ENCODE data around the gene ANKLE1.
"Not testable (repeated sequence)": the region's sequence is repeated elsewhere in the genome, so short reads cannot be mapped to it uniquely, and the experiment has no call there.

ANKLE1 gene

GRCh38 chr19:17246681-17247425 lies 34.8 kb upstream of the ANKLE1 start:
- DNase-seq (ENCODE audit: low read depth in 3 of 3), result no peak

GRCh38 chr19:17248011-17248776 lies 33.5 kb upstream of the ANKLE1 start:
- DNase-seq (ENCODE audit: low read depth in 3 of 3), result no peak

- DNase-seq (ENCODE audit: low read depth in 3 of 3), result no peak
These were observed 31.7 kb upstream of the ANKLE1 start for GRCh38 chr19:17249887-17250548.

- no peak for DNase-seq (ENCODE audit: low read depth in 3 of 3)
These were observed 27.1 kb upstream of the ANKLE1 start for GRCh38 chr19:17254636-17255035.

DNA sequence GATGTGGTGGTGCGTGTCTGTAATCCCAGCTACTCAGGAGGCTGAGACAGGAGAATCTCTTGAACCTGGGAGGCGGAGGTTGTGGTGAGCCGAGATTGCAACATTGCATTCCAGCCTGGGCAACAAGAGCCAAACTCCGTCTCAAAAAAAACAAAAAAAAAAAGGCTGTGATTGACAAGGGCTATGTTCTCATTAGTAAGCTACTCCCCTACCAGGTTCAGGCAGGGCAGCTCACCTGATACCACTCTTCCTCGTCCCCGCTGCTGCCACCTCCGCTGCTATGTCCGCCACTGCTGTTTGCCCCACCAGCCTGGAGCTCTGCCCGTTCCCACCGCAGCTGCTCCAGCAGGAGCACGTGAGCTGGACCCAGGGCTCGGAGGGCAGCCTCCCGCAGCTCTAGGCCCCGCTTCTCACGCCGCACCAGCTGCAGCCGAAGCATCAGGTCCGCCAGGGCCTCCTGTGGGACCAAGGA lies 26.5 kb upstream of the ANKLE1 start:
- DNase-seq (ENCODE audit: low read depth in 3 of 3), result no peak

GRCh38 chr19:17256130-17256529 lies 25.6 kb upstream of the ANKLE1 start:
- DNase-seq (ENCODE audit: low read depth in 3 of 3), result no peak

DNA sequence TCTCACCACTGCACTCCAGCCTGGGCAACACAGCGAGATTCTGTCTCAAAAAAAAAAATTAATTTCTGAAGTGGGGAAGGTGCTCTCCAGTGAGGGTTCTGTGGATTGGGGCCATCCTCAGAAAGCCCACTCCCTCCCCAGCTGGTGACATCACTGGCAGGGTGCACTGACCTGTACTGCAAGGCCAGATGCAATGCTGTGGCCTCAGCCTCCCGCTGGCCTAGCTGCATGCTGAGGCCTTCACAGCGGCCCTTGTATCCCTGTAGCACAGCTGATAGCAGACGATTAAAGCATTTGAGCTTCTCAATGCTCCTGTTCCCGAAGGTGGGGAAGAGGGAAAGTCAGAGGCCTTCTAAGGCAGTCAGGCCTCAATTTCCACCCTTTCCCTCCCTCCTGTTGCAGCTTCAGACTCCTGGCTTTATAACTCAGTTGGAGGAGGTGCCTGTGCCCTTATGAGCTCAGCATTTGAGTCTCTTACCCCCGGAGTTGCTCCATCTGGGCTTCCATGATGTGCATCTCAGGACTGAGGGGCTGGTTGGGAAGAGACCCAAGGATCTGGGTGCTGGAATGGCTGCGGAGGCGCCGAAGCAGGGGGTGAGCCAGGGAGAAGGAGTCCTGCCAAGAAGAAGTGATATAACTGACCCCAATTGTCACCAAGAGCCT lies 22.5 kb upstream of the ANKLE1 start:
- DNase-seq (ENCODE audit: low read depth in 3 of 3), result no peak

DNA sequence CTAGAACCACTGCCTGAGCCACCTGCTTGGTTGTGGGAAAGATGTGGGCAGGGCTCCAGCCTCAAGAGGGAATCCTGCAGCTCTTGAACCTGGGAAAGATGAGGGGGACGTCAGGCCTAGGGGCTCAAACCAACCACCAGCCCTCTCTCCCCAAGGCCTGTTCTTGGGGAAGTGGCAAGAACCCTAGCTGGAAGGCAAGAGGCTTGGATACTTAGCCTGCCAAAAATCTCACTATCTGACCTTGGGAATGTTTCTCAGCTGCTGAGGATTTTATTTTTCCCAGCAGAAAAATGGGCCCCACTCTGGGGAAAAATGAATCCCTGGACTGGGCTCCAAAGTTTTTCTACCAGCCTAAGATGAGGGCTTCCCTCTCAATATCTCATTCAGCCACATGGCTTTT lies 21.8 kb upstream of the ANKLE1 start:
- no peak for DNase-seq (ENCODE audit: low read depth in 3 of 3)

DNA sequence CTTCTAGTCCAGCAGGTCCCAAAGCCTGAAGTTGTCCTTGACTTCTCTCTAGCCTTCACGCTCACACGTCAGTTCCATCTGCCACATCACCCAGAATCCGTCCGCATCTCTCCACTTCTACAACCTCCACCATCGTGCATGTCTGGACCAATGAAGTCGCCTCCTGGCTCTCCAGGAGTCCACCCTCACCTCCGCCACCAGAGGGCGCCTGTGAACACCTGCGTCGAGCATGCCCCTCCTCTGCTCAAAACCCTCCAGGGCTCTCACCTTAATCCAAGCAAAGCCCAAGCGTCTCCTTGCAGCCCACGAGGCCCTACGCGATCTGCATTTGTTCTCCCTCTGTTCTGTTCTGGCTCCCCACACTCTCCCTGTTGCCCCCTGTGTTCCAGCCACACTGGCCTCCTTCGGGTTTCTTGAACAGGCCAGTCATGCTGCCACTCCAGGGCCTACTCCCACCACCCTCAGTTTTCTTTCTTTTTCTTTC lies 20.8 kb upstream of the ANKLE1 start:
- peak; percentile 83 to 90 (median 88) for DNase-seq (ENCODE audit: low read depth in 3 of 3)

DNA sequence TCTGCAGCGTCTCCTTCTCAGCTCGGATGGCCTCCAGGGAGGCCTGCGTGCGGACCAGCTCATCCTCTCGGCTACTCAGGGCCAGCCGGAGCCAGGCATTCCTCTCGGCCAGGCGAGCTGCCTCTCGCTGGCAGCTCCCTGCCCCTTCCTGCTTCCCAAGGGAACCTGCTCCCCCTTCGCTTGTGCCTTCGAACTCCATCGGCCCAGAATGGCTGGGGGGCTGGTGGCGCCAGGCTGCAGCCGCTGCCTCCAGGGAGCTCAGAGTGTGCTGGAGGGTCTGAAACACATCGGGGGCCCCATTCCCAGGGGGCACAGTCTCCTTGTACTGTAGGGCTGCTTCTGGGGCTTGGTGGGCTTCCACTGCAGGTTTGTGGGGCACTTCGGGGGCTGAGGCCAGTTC lies 19.1 kb upstream of the ANKLE1 start:
- no peak for DNase-seq (ENCODE audit: low read depth in 3 of 3)

DNA sequence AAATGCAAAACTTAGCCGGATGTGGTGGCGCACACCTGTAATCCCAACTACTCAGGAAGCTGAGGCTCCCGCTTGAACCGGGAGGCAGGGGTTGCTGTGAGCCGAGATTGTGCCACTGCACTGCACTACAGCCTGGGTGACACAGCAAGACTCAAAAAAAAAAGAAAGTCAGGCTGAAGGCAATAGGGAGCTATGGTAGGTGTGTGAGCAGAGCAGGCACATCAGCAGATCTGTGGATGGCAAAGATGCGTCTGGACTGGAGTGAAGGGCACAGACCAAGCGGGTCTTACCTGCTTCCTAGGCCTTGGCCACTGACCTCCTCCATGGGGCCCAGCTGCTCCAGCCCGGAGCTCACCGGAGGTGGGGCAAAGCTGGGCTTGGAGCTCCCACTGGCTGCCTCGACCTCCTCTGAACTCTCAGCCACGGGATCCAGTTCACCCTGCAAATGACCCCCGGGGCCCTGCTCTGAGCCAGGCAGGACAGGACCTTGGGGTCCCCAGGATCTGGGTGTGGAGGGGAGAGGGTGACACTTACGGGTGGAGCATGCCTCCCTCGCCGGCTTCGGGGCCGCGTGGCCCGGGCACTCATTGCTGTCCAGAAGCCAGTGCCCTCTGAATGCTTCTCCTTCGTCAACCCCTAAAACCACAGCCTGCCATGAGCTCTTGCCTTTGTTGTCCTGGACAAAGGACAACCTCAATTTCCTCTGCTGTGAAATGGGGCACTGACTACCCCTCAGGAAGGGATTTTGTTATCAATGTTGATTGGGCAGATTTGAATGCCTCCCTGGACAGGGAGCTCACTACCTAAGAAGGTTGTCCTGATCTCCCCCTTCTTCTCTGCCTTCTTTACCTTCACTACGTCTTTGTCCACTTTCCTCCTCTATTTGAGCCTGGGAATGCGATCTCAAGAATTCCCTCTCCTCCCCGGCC lies 17.7 kb upstream of the ANKLE1 start:
- no peak for DNase-seq (ENCODE audit: low read depth in 3 of 3)

- DNase-seq (ENCODE audit: low read depth in 3 of 3), result no peak
These were observed 17.1 kb upstream of the ANKLE1 start, which contains the start of gene USHBP1 for GRCh38 chr19:17264641-17264979. USHBP1 (minus strand) TSS chr19:17264745; CDS start chr19:17264299, 446 bp downstream.

DNA sequence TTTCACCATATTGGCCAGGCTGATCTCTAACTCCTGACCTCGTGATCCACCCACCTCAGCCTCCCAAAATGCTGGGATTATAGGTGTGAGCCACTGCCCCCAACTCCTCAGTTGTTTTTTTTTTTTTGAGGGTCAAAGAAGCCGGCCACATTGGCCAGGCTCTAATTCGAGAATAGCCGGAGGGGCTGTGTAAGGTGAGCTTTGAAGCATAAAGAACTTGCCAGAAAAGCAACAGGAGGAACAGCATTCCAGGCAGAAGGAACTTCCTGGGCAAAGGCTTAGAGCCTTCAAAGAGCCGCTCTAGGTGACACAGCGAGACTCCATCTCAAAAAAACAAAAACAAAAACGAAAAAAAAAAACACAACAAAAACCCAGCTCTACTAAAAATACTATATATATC lies 15.7 kb upstream of the ANKLE1 start:
- DNase-seq (ENCODE audit: low read depth in 3 of 3), result no peak

- no peak for DNase-seq (ENCODE audit: low read depth in 3 of 3)
These were observed 15.1 kb upstream of the ANKLE1 start for GRCh38 chr19:17266589-17266974.

GRCh38 chr19:17266975-17267788 lies 14.5 kb upstream of the ANKLE1 start, which contains the start of gene BABAM1:
BABAM1 (plus strand) TSS chr19:17267443; CDS start chr19:17268807, 1,364 bp downstream.
- DNase-seq (ENCODE audit: low read depth in 3 of 3), result peak; percentile 92 to 93 (median 93)

DNA sequence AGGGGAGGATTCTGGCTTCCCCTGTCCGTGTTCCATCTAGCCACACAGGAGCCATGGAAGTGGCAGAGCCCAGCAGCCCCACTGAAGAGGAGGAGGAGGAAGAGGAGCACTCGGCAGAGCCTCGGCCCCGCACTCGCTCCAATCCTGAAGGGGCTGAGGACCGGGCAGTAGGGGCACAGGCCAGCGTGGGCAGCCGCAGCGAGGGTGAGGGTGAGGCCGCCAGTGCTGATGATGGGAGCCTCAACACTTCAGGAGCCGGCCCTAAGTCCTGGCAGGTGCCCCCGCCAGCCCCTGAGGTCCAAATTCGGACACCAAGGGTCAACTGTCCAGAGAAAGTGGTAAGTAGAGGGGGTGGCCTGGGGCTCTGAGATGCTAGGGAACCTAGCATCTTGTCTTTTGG lies 12.9 kb upstream of the ANKLE1 start:
- no peak for DNase-seq (ENCODE audit: low read depth in 3 of 3)

DNA sequence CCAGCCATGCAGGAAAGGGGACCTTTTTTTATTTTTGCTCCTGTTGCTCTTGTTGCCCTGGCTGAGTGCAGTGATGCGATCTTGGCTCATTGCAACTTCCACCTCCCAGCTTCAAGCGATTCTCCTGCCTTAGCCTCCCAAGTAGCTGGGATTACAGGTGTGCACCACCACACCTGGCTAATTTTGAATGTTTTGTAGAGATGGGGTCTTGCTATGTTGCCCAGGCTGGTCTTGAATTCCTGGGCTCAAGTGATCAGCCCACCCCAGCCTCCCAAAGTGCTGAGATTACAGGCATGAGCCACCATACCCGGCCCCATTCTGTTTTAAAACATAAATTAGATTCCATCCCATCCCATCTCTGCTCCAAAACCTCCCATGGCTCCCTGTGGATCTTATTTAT lies 6.8 kb upstream of the ANKLE1 start:
- not testable (repeated sequence) for DNase-seq (ENCODE audit: low read depth in 3 of 3)

DNA sequence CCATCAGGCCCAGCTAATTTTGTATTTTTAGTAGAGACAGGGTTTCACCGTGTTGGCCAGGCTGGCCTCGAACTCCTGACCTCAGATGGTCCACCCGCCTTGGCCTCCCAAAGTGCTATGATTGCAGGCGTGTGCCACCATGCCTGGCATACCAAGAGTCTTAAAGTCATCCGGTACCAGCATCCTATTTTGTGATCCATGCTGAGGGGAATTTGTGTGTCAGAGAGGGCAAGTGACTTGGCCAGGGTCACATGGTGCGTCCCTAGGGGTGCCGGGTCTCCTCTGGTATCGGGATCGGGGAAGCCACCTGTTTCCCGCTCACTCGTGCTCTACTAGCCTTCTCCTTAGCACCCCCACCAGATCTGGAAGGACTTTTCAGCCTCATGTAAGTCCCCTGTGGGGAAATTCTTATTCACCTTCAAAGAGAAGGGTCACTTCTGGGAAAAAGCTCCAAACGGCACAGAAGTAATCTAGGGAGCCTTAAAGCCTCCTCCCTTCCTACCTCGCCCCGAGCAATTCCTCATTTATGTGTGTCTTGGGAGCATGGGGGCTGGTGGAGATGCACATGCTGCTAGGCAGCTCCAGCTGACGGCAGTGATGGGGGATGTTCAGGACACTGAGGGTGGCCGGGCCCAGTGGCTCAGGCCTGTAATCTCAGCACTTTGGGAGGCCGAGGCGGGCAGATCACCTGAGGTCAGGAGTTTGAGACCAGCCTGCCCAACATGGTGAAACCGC lies 6.1 kb upstream of the ANKLE1 start:
- DNase-seq (ENCODE audit: low read depth in 3 of 3), result no peak

- DNase-seq (ENCODE audit: low read depth in 3 of 3), result no peak
These were observed 2.3 kb upstream of the ANKLE1 start for GRCh38 chr19:17279436-17279835.

Data from stimulated activated CD4-positive, alpha-beta T cell treated with anti-CD3 and anti-CD28 coated beads, TNF-alpha, amount 100 ng/mL, for 24 hours (primary cell).